Measurements from ENCODE around the gene TP73. TPM values are rescaled to one million over a fixed set of nuclear protein-coding genes. Genes with fewer than 3 reads are reported as not detected.

TP73 gene
- total RNA-seq, 1 experiment from 2014 or later: 19.2 TPM

GRCh38 chr1:3759796-3760195 is 107.5 kb downstream of the TP73 start (continued):
- TF ChIP-seq CEBPB (IDR thresholded peaks at IDR 0.05; ENCODE audit: low read depth) (no peak), TCF7L2 (IDR thresholded peaks at IDR 0.05; ENCODE audit: borderline replicate concordance, extremely low read depth, insufficient read depth, insufficient read length) (no peak), ZFX (IDR thresholded peaks at IDR 0.05) (no peak), CTCF (IDR thresholded peaks at IDR 0.05 in 2 of 3, conservative IDR thresholded peaks at IDR 0.05 in 1 of 3; ENCODE audit: borderline replicate concordance in 1 of 3, insufficient read depth in 1 of 3, low read depth in 2 of 3, low read length in 2 of 3) (no peak)

GRCh38 chr1:3761296-3762010 is 109.1 kb downstream of the TP73 start:
- intact Hi-C loops (cut with micrococcal nuclease): no loop called here
- H3K9ac ChIP-seq (ENCODE audit: low read length): no peak overlapping the region
- peaks cover 7% of the 10 kb centered on the region; the same call in 1 of the 2 replicates for H3K27me3 ChIP-seq (ENCODE audit: insufficient read depth, low read length)
- no peaks in the 10 kb centered on the region for H4K20me1 ChIP-seq (ENCODE audit: insufficient read depth)
- BruUV-seq (replicated peaks): no TSS peak
- H2AFZ ChIP-seq (ENCODE audit: low read depth, low read length, poor library complexity, severe bottlenecking): no peak overlapping the region
- DNase-seq (ENCODE audit: low read depth, low spot score) (no peak), ATAC-seq (no peak)
- no peak overlapping the region for H3K4me3 ChIP-seq (replicated peaks in 1 of 2; ENCODE audit: low read depth in 1 of 2, low read length in 2 of 2)
- no peak overlapping the region for H3K4me2 ChIP-seq (ENCODE audit: low read length)
- no peaks in the 10 kb centered on the region for H3K79me2 ChIP-seq (ENCODE audit: insufficient read depth, low read length)
- H3K27ac ChIP-seq (ENCODE audit: low read depth, low read length): no peak overlapping the region
- H3K9me2 ChIP-seq (ENCODE audit: insufficient read depth): no peaks in the 10 kb centered on the region
- H3K9me3 ChIP-seq (ENCODE audit: control insufficient read depth in 1 of 2, insufficient read depth in 1 of 2, low read depth in 1 of 2, low read length in 2 of 2): no peaks in the 10 kb centered on the region
- no peaks in the 10 kb centered on the region for H3K36me3 ChIP-seq (ENCODE audit: control insufficient read depth in 1 of 2, insufficient read depth in 2 of 2, low read length in 2 of 2)
- TF ChIP-seq ZBTB33 (IDR thresholded peaks at IDR 0.05; ENCODE audit: extremely low read depth, insufficient replicate concordance, low read length) (no peak), REST (IDR thresholded peaks at IDR 0.05; ENCODE audit: low read depth) (no peak), SRF (IDR thresholded peaks at IDR 0.05; ENCODE audit: low read depth) (no peak), RAD21 (IDR thresholded peaks at IDR 0.05; ENCODE audit: low read depth) (no peak), CBX3 (IDR thresholded peaks at IDR 0.05; ENCODE audit: low read depth) (no peak), FOSL1 (IDR thresholded peaks at IDR 0.05; ENCODE audit: low read depth) (no peak), SP1 (IDR thresholded peaks at IDR 0.05; ENCODE audit: low read depth) (no peak), TCF7L2 (IDR thresholded peaks at IDR 0.05; ENCODE audit: borderline replicate concordance, extremely low read depth, insufficient read depth, insufficient read length) (no peak), MAX (IDR thresholded peaks at IDR 0.05) (no peak), CEBPB (IDR thresholded peaks at IDR 0.05; ENCODE audit: low read depth) (no peak)
- H3K4me1 ChIP-seq (ENCODE audit: control insufficient read depth in 1 of 2, insufficient read depth in 2 of 2, low read length in 2 of 2): no peaks in the 10 kb centered on the region
- RAD21 ChIA-PET (ENCODE audit: low non-redundant PET in 1 of 2, low total read pairs in 2 of 2, uncharacterized antibody in 2 of 2, unreplicated experiment in 2 of 2): no interaction called here
- POLR2A ChIA-PET: no interaction called here
- CTCF ChIA-PET: no interaction called here
